Fibroblast of pulmonary artery (primary cell): Measurements from ENCODE around the gene EPS8L2.

Experiments
- DNase-seq: peaks from one replicate; pipeline ENCODE4 v3.0.0-alpha.2; 2010; ENCODE audit warnings: low read depth
- H3K4me3 ChIP-seq: replicated peaks from 2 replicates; pipeline ENCODE4 v1.5.1; 2011; ENCODE audit warnings: low read depth, mild to moderate bottlenecking, control low read depth, low read length, moderate library complexity
- TF ChIP-seq, protein P1 (sequence below): IDR thresholded peaks from 2 replicates; pipeline ENCODE4 v1.5.1; 2011; ENCODE audit warnings: mild to moderate bottlenecking, control low read depth, low read length, inconsistent platforms; ENCODE audit errors: missing control alignments

EPS8L2 gene

DNA sequence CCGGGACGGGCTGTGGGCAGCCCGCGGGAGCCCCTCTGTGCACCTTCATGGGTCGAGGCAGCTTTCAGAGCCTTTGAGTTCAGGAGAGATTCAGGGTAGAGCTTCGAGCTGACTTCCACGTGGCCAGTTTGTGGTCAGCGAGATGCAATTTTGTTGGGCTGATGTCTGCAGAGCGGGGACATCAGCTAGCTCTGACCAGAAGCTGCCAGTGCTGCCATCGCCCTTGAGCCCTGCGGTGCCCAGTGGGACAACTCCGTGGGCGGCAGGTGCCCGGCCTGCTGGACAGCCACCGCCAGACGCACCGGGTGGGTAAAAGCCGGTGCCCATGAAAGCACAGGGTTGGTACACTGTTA, 42.0 kb downstream of the EPS8L2 start:
- DNase-seq, result no peak
- H3K4me3 ChIP-seq, result peak overlapping the region; percentile 70
- TF ChIP-seq, protein P1, sequence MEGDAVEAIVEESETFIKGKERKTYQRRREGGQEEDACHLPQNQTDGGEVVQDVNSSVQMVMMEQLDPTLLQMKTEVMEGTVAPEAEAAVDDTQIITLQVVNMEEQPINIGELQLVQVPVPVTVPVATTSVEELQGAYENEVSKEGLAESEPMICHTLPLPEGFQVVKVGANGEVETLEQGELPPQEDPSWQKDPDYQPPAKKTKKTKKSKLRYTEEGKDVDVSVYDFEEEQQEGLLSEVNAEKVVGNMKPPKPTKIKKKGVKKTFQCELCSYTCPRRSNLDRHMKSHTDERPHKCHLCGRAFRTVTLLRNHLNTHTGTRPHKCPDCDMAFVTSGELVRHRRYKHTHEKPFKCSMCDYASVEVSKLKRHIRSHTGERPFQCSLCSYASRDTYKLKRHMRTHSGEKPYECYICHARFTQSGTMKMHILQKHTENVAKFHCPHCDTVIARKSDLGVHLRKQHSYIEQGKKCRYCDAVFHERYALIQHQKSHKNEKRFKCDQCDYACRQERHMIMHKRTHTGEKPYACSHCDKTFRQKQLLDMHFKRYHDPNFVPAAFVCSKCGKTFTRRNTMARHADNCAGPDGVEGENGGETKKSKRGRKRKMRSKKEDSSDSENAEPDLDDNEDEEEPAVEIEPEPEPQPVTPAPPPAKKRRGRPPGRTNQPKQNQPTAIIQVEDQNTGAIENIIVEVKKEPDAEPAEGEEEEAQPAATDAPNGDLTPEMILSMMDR, result no peak

DNA sequence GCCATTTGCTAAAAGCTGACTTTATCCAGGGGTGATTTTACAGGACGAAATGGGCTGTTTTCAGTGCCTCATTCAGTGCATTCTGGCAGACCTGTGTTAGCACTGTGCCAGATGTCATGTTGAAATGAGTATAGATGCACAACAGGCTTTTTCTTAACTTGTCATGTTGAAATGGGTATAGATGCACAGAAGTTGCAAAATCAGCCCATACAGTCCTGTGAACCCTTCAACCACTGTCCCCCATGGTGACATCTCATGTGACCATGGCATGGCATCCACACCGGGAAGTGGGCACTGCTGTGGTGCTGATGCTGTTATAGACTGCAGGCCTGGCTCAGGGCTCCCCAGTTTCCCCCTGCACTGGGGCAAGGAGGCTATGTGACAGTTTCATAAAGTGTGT, 43.7 kb downstream of the EPS8L2 start:
- no peak for DNase-seq
- H3K4me3 ChIP-seq, result no peak overlapping the region
- TF ChIP-seq, protein P1, result no peak

DNA sequence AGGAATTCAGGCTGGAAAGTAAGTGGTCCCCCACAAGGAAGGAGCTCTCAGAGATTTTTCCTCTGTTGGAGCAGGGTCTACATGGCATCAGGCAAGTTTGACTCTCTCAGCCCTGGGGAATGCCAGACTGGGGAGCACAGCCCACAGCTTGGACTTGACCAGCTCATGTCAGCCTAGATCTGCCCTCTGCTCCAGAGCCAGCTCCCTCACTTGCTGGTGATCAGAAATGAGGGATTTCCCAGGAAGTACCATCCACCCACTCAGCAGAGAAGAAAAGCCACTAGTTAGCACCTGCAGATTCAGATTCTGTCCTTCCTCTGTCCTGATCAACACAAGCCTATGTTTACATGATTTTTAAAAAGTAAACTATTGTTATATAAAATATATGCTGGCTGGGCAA, 54.2 kb downstream of the EPS8L2 start:
- no peak for DNase-seq
- TF ChIP-seq, protein P1, result no peak
- H3K4me3 ChIP-seq, result no peak overlapping the region

DNA sequence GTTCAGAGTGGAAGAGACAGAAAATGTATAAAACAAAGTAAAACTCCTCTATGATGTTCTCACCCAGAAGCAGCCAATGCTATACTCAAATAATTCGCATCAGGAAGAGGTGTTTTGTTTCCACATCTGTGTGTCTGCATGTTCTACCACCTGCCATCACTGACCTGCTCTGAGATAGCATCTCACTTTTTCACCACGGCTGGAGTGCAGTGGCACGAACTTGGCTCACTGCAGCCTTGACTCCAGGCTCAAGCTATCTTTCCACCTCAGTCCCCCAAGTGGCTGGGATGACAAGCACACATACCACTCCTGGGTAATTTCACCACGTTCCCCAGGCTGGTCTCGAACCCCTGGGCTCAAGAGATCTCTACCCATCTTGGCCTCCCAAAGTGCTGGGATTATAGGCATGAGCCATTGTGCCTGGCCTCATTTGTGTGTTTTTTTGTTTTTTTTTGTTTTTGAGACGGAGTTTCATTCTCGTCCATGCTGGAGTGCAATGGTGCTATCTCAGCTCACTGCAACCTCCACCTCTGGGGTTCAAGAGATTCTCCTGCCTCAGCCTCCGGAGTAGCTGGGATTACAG, 55.6 kb downstream of the EPS8L2 start:
- DNase-seq, result no peak
- no peak overlapping the region for H3K4me3 ChIP-seq

DNA sequence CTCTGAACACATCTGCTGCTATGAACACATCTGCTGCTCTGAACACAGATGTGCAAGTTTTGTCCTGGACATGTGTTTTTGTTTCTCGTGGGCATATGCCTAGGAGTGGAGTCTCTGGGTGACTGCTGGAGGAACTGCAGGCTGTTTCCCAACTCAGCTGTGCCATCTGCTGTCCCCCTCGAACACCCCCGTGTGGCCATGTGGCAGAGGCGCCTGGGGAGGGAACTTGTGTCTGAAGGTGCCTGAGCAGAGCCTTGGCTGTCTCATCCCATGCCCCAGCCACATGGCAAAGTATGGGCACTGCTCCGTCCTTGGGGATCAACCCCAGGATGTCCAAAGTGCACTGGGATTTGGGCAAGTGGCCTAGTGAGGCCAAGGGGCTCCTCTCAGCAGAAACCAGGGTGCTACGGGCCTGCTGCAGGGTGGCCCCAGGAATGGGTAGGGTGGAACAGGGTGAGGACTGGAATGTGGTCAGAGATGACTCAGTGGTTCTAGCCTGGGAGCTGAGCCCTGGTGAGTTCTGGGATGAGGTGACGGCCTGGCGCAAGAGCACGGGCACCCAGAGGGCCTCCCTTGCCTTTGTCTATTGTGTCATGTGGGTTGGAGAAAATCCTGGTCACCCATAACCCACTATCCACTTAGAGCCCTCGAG, 56.5 kb downstream of the EPS8L2 start:
- DNase-seq, result peak; percentile 66
- TF ChIP-seq, protein P1, result no peak
- H3K4me3 ChIP-seq, result no peak overlapping the region

More for the DNA sequence above, 55.6 kb downstream of the EPS8L2 start:
- TF ChIP-seq, protein P1, result no peak

DNA sequence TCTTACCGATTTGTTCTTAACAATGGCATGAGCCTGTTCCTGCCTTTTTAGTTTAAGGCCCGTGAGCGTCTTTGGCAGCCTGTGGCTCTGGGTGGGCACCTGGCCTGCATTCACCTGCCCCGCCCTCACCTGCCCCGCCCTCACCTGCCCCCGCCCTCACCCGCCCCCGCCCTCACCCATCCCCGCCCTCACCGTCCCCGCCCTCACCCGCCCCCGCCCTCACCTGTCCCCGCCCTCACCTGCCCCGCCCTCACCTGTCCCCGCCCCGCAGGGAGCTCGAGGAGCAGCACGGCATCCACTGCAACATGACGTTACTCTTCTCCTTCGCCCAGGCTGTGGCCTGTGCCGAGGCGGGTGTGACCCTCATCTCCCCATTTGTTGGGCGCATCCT, 57.0 kb downstream of the EPS8L2 start:
- TF ChIP-seq, protein P1, result no peak
- H3K4me3 ChIP-seq, result no peak overlapping the region
- no peak for DNase-seq
